ENCODE data around the gene SLC16A5. TPM values are rescaled to one million over a fixed set of nuclear protein-coding genes. Genes with fewer than 3 reads are reported as not detected.

Gene SLC16A5
- total and polyA plus RNA-seq, 2 donors (not counting 1 experiment from before 2014, with no cell fraction given): 9.3 to 14.5 TPM

- TF ChIP-seq EZH2 (IDR thresholded peaks at IDR 0.05; ENCODE audit: borderline replicate concordance, insufficient read depth, low read depth, low read length, poor library complexity, severe bottlenecking): no peak
- TF ChIP-seq CTCF (IDR thresholded peaks at IDR 0.05): no peak
- no peak for DNase-seq
- H4K20me1 ChIP-seq (ENCODE audit: control insufficient read depth, insufficient read depth, low read length, poor library complexity, severe bottlenecking): no peaks in the 10 kb centered on the region
- no peaks in the 10 kb centered on the region for H3K9me3 Mint-ChIP-seq (ENCODE audit: insufficient read depth)
- no peaks in the 10 kb centered on the region for H3K27me3 ChIP-seq (replicated peaks in 1 of 4; ENCODE audit: control extremely low read depth in 1 of 4, control insufficient read depth in 3 of 4, insufficient read depth in 4 of 4, low read length in 3 of 4)
- no peak overlapping the region for H3K4me2 ChIP-seq (replicated peaks; ENCODE audit: low read depth, low read length, poor library complexity, severe bottlenecking)
- H3K9ac ChIP-seq (ENCODE audit: low read length): no peak overlapping the region
- H3K4me3 ChIP-seq (ENCODE audit: control extremely low read depth in 1 of 5, extremely low read depth in 1 of 5, insufficient read depth in 1 of 5, low read depth in 2 of 5, low read length in 4 of 5): no peak overlapping the region
- no peaks in the 10 kb centered on the region for H3K9me3 ChIP-seq (ENCODE audit: control extremely low read depth in 1 of 3, control insufficient read depth in 2 of 3, insufficient read depth in 1 of 3, low read length in 2 of 3)
- H3K4me1 ChIP-seq (ENCODE audit: control insufficient read depth in 2 of 2, insufficient read depth in 2 of 2, low read length in 2 of 2): peaks cover 13 to 16% of the 10 kb centered on the region in 2 donors
- no peak overlapping the region for H2AFZ ChIP-seq (ENCODE audit: insufficient read depth, low read depth, low read length, poor library complexity, severe bottlenecking)
- H3K27ac ChIP-seq (ENCODE audit: low read length in 2 of 2): no peak overlapping the region
- ChIA-PET CTCF (interaction anchor here (0.8 to 2.3 kb wide), 3 partner anchors 10 to 122 kb away, joined by 3 to 6 read pairs (median 4); no protein-coding TSS in a partner anchor), POLR2A (no interaction called here)
- peaks cover 25% of the 10 kb centered on the region for H3K4me1 Mint-ChIP-seq
- peaks cover 0 to 15% of the 10 kb centered on the region in 2 experiments for H3K36me3 ChIP-seq (replicated peaks in 1 of 2; ENCODE audit: control extremely low read depth in 1 of 2, control insufficient read depth in 1 of 2, extremely low read depth in 1 of 2, insufficient read depth in 2 of 2, low read length in 1 of 2)
- H3K27me3 Mint-ChIP-seq: no peaks in the 10 kb centered on the region
- no peak for ATAC-seq (ENCODE audit: low read depth)
- no peak overlapping the region for H3K27ac Mint-ChIP-seq
- H3K4me3 Mint-ChIP-seq: no peak overlapping the region
- H3K79me2 ChIP-seq (ENCODE audit: control insufficient read depth, insufficient read depth, low read length): peaks cover 17% of the 10 kb centered on the region
- intact Hi-C loops (cut with micrococcal nuclease): loop anchor here (5.0 to 10.0 kb wide), 2 partner anchors 133 to 155 kb away; partner anchors contain the start of genes NUP85 and SUMO2
These were observed 38.0 kb upstream of the SLC16A5 start for GRCh38 chr17:75049706-75050105.

- no peak overlapping the region for H2AFZ ChIP-seq (ENCODE audit: insufficient read depth, low read depth, low read length, poor library complexity, severe bottlenecking)
- H3K9ac ChIP-seq (ENCODE audit: low read length): no peak overlapping the region
- peaks cover 11% of the 10 kb centered on the region for H3K79me2 ChIP-seq (ENCODE audit: control insufficient read depth, insufficient read depth, low read length)
- no peak for ATAC-seq (ENCODE audit: low read depth)
- no peaks in the 10 kb centered on the region for H3K9me3 ChIP-seq (ENCODE audit: control extremely low read depth in 1 of 3, control insufficient read depth in 2 of 3, insufficient read depth in 1 of 3, low read length in 2 of 3)
- Mint-ChIP-seq H3K4me3 (no peak overlapping the region), H3K27ac (no peak overlapping the region), H3K9me3 (ENCODE audit: insufficient read depth) (no peaks in the 10 kb centered on the region), H3K4me1 (peaks cover 15% of the 10 kb centered on the region), H3K27me3 (no peaks in the 10 kb centered on the region)
- no peaks in the 10 kb centered on the region for H4K20me1 ChIP-seq (ENCODE audit: control insufficient read depth, insufficient read depth, low read length, poor library complexity, severe bottlenecking)
- no peak overlapping the region for H3K27ac ChIP-seq (ENCODE audit: low read length in 2 of 2)
- CTCF ChIA-PET: interaction anchor here (1.0 to 2.3 kb wide), 2 partner anchors 62 to 90 kb away, joined by 3 to 7 read pairs; no protein-coding TSS in a partner anchor
- no peak for TF ChIP-seq CTCF (IDR thresholded peaks at IDR 0.05)
- TF ChIP-seq EZH2 (IDR thresholded peaks at IDR 0.05; ENCODE audit: borderline replicate concordance, insufficient read depth, low read depth, low read length, poor library complexity, severe bottlenecking): no peak
- peaks cover 0 to 19% of the 10 kb centered on the region in 2 experiments for H3K36me3 ChIP-seq (replicated peaks in 1 of 2; ENCODE audit: control extremely low read depth in 1 of 2, control insufficient read depth in 1 of 2, extremely low read depth in 1 of 2, insufficient read depth in 2 of 2, low read length in 1 of 2)
- intact Hi-C loops (cut with micrococcal nuclease): no loop called here
- 93% methylated on average over 2 of the region's 2 CpGs for WGBS (ENCODE audit: insufficient coverage)
- no peaks in the 10 kb centered on the region for H3K27me3 ChIP-seq (replicated peaks in 1 of 4; ENCODE audit: control extremely low read depth in 1 of 4, control insufficient read depth in 3 of 4, insufficient read depth in 4 of 4, low read length in 3 of 4)
- DNase-seq: no peak
- no peak overlapping the region for H3K4me2 ChIP-seq (replicated peaks; ENCODE audit: low read depth, low read length, poor library complexity, severe bottlenecking)
- POLR2A ChIA-PET: no interaction called here
- H3K4me1 ChIP-seq (ENCODE audit: control insufficient read depth in 2 of 2, insufficient read depth in 2 of 2, low read length in 2 of 2): peaks cover 9 to 10% of the 10 kb centered on the region in 2 donors
- H3K4me3 ChIP-seq (ENCODE audit: control extremely low read depth in 1 of 5, extremely low read depth in 1 of 5, insufficient read depth in 1 of 5, low read depth in 2 of 5, low read length in 4 of 5): no peak overlapping the region
These were observed 35.8 kb upstream of the SLC16A5 start for GRCh38 chr17:75051941-75052340.
